NCI-H2107 (cell line): ENCODE measurements around the gene PSMC3.
A peak's percentile ranks its signal among the peaks of the same experiment; 100 is the strongest.

Experiments
- DNase-seq: peaks from one replicate; lab custom pipeline; 2025; lab: John Stamatoyannopoulos, UW

The PSMC3 gene

GRCh38 chr11:47413351-47413750, 12.9 kb downstream of the PSMC3 start:
- DNase-seq = no peak

DNA sequence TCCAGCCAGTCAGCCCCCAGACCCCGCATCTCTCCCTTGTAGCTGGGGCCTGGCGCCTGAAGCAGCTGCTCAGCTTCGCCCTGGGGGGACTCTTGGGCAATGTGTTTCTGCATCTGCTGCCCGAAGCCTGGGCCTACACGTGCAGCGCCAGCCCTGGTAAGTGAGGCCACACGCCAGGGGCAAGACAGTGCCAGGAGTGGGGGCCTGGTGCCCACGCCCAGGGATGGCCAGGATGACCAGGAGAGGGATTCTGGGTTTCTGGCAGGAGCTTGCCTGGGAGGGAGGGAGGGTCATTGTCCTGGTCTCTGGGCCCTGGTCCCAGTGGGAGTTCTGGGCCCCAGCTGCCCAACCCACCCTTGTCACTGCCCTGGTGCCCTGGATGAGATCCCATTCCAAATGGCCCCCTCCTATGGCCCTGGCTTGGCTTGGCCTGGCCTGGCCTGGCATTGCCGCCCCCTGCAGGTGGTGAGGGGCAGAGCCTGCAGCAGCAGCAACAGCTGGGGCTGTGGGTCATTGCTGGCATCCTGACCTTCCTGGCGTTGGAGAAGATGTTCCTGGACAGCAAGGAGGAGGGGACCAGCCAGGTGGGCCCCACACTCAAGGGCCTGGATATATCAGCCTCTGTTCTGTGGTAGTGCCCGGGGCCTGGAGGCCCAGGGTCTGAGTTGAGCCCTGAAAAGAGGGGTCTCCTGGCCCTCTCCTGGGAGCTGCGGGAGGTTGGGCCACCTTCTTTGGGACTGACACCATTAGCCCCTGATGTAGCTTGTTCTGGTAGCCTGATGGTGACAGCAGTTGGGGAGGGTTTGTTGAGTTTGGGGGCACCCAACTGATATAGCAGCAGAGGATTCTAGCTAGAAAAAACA, 14.1 kb downstream of the PSMC3 start:
- no peak for DNase-seq

- DNase-seq = no peak
These were observed 15.6 kb downstream of the PSMC3 start for GRCh38 chr11:47410370-47411264.

DNA sequence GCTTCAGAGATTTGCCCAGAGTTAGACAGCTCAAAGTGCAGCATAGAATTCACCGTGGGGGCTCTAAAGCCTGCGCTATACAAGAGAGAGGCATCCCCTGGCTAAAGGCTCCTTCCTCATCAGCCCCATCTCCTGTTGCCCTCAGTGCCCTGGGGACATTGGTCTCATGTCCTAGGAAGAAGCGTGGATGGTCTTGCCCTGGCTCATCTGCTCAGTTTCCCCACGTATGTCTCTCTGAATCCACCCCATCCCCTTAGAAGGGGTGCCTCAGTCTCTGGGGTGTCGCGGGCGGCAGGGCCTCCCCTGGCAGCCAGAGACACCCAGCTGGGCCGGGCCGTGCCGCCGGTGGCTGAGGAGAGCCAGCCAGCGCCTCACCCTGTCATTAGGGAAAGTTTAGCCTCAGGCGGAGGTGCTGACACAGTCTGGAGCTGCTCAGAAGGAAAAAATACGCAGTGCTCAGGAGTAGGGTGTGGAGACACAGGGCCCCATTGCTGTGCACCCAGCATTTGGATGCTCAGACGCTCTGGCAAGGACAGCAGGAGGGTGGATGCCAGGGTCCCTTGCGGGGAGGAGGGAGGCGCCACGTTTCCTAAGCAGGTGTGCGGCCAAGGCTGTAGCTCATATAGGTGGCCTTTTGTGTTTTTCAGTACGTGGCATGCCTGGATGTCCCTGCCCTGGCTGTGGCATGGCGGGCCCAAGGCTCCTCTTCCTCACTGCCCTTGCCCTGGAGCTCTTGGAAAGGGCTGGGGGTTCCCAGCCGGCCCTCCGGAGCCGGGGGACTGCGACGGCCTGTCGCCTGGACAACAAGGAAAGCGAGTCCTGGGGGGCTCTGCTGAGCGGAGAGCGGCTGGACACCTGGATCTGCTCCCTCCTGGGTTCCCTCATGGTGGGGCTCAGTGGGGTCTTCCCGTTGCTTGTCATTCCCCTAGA, 16.5 kb downstream of the PSMC3 start:
- DNase-seq = no peak

- no peak for DNase-seq
These were observed 17.4 kb downstream of the PSMC3 start for GRCh38 chr11:47408598-47409439.

DNA sequence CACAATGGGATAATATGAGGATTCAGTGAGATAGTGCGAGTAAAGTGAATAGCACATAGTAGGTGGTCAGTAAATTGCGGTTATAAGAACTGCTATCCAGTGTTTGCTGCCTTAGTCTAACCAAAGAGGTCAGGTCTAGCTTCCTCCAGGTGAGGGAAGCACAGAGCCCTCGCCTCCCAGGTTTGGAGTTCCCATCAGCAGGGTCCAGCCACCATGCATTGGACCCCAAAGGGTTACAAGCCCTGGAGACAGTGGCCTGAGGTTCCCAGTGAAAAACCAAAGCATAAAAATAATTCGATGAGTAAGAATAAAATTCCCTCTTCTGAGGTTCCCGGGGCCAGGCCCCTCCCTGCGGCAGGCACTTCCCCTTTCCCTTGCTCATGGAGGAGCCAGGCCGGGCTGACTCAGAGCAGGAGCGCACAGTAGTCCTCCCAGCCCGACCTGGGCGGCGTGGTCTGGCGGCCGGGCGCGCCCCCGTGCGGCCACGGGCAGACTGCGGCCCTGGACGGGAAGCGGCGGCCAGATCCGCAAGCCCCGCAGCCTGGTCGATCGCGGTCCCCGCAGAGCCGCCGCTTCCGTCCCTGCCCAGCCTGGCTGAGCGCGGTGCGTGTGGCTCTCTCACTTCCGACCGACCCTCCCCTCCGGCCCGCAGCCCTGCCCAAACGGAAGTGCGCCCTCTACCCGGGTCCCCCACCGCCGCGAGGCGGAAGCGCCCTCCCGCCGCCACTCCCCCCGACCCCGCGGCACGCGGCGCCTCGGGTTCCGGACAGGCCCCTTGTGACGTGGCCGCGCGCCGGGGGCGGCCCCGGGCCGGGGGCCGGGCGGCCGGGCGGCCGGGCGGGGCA, 18.3 kb downstream of the PSMC3 start, which contains the start of gene SLC39A13:
SLC39A13 (plus strand) TSS at position 845 of the 845 bp plus-strand sequence. CDS start 1,505 bp downstream, outside the sequence.
- peak; percentile 86 for DNase-seq

GRCh38 chr11:47406896-47407745, 19.1 kb downstream of the PSMC3 start:
- no peak for DNase-seq

- DNase-seq = no peak
These were observed 22.7 kb downstream of the PSMC3 start for GRCh38 chr11:47403571-47403970.

GRCh38 chr11:47403135-47403534, 23.1 kb downstream of the PSMC3 start:
- no peak for DNase-seq

GRCh38 chr11:47400768-47401279, 25.4 kb downstream of the PSMC3 start:
- no peak for DNase-seq

GRCh38 chr11:47399860-47400767, 26.1 kb downstream of the PSMC3 start:
- DNase-seq = no peak

DNA sequence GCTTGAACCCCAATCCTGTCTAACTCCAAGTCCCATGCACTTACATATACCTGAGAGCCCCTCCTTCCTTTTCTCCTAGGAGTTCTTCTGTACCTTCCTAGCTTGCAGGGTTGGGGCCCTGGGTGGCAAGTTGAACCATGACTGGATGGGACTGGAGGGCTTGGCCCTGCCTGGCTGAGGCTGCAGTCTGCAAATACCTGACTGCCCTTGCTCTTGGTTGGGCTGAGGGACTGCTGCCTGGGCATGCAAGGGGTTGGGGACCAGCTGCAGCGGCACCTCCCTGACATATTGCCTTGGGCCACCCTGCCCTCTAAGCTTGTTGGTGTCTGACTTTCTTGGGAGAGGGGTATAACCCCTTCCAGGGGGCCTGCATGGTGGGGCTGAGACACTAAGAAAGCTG, 27.7 kb downstream of the PSMC3 start:
- DNase-seq = no peak

DNA sequence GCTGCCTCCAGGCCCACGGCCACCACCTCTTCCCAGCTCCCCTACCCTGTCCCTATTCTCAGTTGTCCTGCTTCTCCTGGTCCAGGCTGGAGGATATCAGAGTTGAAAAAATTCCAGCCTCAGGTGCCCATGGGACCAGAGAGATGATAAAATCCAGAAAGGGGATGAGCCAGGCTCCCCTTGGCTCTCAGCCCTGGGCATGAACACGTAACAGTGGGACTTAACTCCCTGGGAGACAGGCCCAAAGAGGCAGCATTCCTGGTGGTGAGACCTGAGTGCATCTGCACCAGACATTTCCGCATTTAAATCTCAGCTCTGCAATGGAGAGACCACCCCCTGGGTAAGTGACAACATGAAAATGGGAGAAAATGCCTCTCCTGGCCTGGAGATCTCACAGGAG, 28.2 kb downstream of the PSMC3 start:
- no peak for DNase-seq

- DNase-seq = no peak
These were observed 30.3 kb downstream of the PSMC3 start for GRCh38 chr11:47396049-47396320.

GRCh38 chr11:47395223-47396048, 30.8 kb downstream of the PSMC3 start:
- DNase-seq = no peak

GRCh38 chr11:47394322-47395222, 31.7 kb downstream of the PSMC3 start:
- DNase-seq = no peak
